Endothelial cell of umbilical vein (primary cell): ENCODE results near the gene SMAD6. TPM values are rescaled to one million over a fixed set of nuclear protein-coding genes. Genes with fewer than 3 reads are reported as not detected.

Source experiments
- BruUV-seq: library from RNA; stranded (reverse); fragments of 400-500 nt; replicated peaks from 2 replicates; lab custom pipeline; 2021; lab: Mats Ljungman, UMichigan
- CTCF ChIA-PET: fragments of 300-600, 350-600 bp; sonication (Branson Sonifier 250); formaldehyde crosslinking; loops from one replicate; lab custom pipeline; 2021; ENCODE audit warnings: antibody characterized with exemption, inconsistent platforms; lab: Charles Lee
- POLR2A ChIA-PET: fragments of 300-600, 350-600 bp; sonication (Branson Sonifier 250); formaldehyde crosslinking; loops from one replicate; lab custom pipeline; 2021; ENCODE audit warnings: antibody characterized with exemption, inconsistent platforms; lab: Charles Lee
- DNase-seq: peaks from one replicate; pipeline ENCODE4 v3.0.0-alpha.2; 2011; ENCODE audit warnings: low read depth, low spot score
- FAIRE-seq: peaks from 2 replicates; lab custom pipeline; 2011; peaks lifted over from hg19 to GRCh38; lab: Jason Lieb, UNC
- H2AFZ ChIP-seq: 2 replicates; pipeline ENCODE4 v1.6.0; 2012; ENCODE audit warnings: low read depth, low read length, control low read depth, inconsistent platforms
- H3K27ac ChIP-seq: 2 replicates; pipeline ENCODE4 v1.5.1; 2011; ENCODE audit warnings: low read depth, mild to moderate bottlenecking, control low read depth, low read length, moderate library complexity; ENCODE audit not compliant: insufficient read depth
- H3K27me3 ChIP-seq, 2 experiments: 2 replicates each; pipeline versions ENCODE4 v1.6.0 to v1.6.1; 2011; ENCODE audit warnings: low read length in 2 of 2, mixed read lengths in 1 of 2; ENCODE audit not compliant: control insufficient read depth in 2 of 2, insufficient read depth in 2 of 2
- H3K36me3 ChIP-seq, 2 experiments: 2 replicates in 1 of 2; 3 replicates in 1 of 2; pipeline ENCODE4 v1.5.1; 2011; ENCODE audit warnings: low read length in 2 of 2, mild to moderate bottlenecking in 1 of 2, moderate library complexity in 1 of 2; ENCODE audit not compliant: control insufficient read depth in 2 of 2, insufficient read depth in 2 of 2; ENCODE audit errors: extremely low read depth in 1 of 2
- H3K4me1 ChIP-seq: 3 replicates; pipeline ENCODE4 v1.5.1; 2011; ENCODE audit warnings: mild to moderate bottlenecking, low read length; ENCODE audit not compliant: control insufficient read depth, insufficient read depth; ENCODE audit errors: extremely low read depth
- H3K4me2 ChIP-seq: 2 replicates; pipeline ENCODE4 v1.6.1; 2011; ENCODE audit warnings: low read length, control low read depth, mixed read lengths; ENCODE audit not compliant: insufficient read depth
- H3K4me3 ChIP-seq, 3 experiments: fragments of 200-600 bp in 1 of 3; sonication (generic), shearing (Covaris generic) in 1 of 3; replicated peaks in 1 of 3; 2 replicates each; pipeline ENCODE4 v1.5.1; 2011 to 2016; ENCODE audit warnings: control low read depth in 3 of 3, low read length in 3 of 3, mild to moderate bottlenecking in 2 of 3, inconsistent platforms in 1 of 3, low read depth in 1 of 3, moderate library complexity in 1 of 3; ENCODE audit not compliant: insufficient read depth in 1 of 3
- H3K79me2 ChIP-seq: 2 replicates; pipeline ENCODE4 v1.6.0; 2012; ENCODE audit warnings: low read length, inconsistent platforms; ENCODE audit not compliant: control insufficient read depth, insufficient read depth
- H3K9ac ChIP-seq: replicated peaks from 2 replicates; pipeline ENCODE3; 2011; ENCODE audit warnings: low read length, control low read depth; ENCODE audit not compliant: insufficient read depth; ENCODE audit errors: extremely low read depth
- H3K9me1 ChIP-seq: replicated peaks from 3 replicates; pipeline ENCODE4 v1.6.0; 2011; ENCODE audit warnings: mild to moderate bottlenecking, low read length; ENCODE audit not compliant: control insufficient read depth, insufficient read depth; ENCODE audit errors: extremely low read depth
- H3K9me3 ChIP-seq: replicated peaks from 2 replicates; pipeline ENCODE4 v1.5.1; 2012; ENCODE audit warnings: low read length, inconsistent platforms; ENCODE audit not compliant: control insufficient read depth, insufficient read depth
- H4K20me1 ChIP-seq: replicated peaks from 2 replicates; pipeline ENCODE3; 2011; ENCODE audit warnings: mild to moderate bottlenecking, low read length; ENCODE audit not compliant: control insufficient read depth, insufficient read depth; ENCODE audit errors: extremely low read depth
- EZH2 ChIP-seq: IDR thresholded peaks from 2 replicates; pipeline ENCODE4 v1.6.1; 2012; ENCODE audit warnings: borderline replicate concordance, low read depth, mild to moderate bottlenecking, moderate library complexity, low read length, inconsistent platforms; ENCODE audit not compliant: severe bottlenecking
- FOS ChIP-seq: IDR thresholded peaks from 2 replicates; pipeline ENCODE4 v1.6.1; 2011; ENCODE audit warnings: mild to moderate bottlenecking, low read length, moderate library complexity, borderline replicate concordance; ENCODE audit not compliant: insufficient read depth
- GATA2 ChIP-seq: IDR thresholded peaks from 2 replicates; pipeline ENCODE4 v1.7.0; 2011; ENCODE audit warnings: low read depth, mild to moderate bottlenecking, moderate library complexity, mixed read lengths, low read length; ENCODE audit not compliant: insufficient read length, insufficient read depth
- JUN ChIP-seq: IDR thresholded peaks from 2 replicates; pipeline ENCODE4 v1.6.1; 2011; ENCODE audit warnings: borderline replicate concordance, low read depth; ENCODE audit not compliant: insufficient read length, insufficient read depth
- MYC ChIP-seq: IDR thresholded peaks from one replicate; pipeline ENCODE4 v1.6.1; 2011; ENCODE audit warnings: mild to moderate bottlenecking, low read depth, low read length
- POLR2A ChIP-seq: IDR thresholded peaks from 2 replicates; pipeline ENCODE4 v1.6.1; 2012; ENCODE audit warnings: low read depth, mild to moderate bottlenecking, control low read depth, low read length
- POLR2AphosphoS5 ChIP-seq: IDR thresholded peaks from 2 replicates; pipeline ENCODE4 v1.6.1; 2012; ENCODE audit warnings: low read depth, mild to moderate bottlenecking, control low read depth, low read length, moderate library complexity; ENCODE audit not compliant: insufficient read depth
- dilution Hi-C: fragments of 300-500 bp; cut with MboI; formaldehyde crosslinking; loops from one replicate; pipeline ENCODE4 v1.15.0; 2019; ENCODE audit warnings: low sequenced_read_pairs; ENCODE audit not compliant: extremely low pct_ligation_motif_present
- intact Hi-C: fragments of 100-400 bp; cut with micrococcal nuclease; formaldehyde crosslinking; loops from one replicate; pipeline ENCODE4 v1.10.0; 2022
- polyA plus RNA-seq, 4 experiments: library from polyadenylated mRNA; depleted of rRNA in 3 of 4; stranded (reverse) in 3 of 4; unstranded in 1 of 4; fragments of >200 nt; gene quantifications; 2 replicates each; pipeline versions ENCODE4 v1.2.1 to v1.2.3, GENCODE V29; 2011 to 2012; ENCODE audit warnings: missing spikeins in 1 of 4
- total RNA-seq: library from RNA; stranded (reverse); gene quantifications from 2 replicates; pipeline ENCODE4 v1.2.3, GENCODE V29; 2021
- TF ChIP-seq, protein P1 (sequence below), 2 donors: IDR thresholded peaks; 1 replicate in 1 of 2; 2 replicates in 1 of 2; pipeline ENCODE4 v1.5.1; 2011; ENCODE audit warnings: low read length in 2 of 2, mild to moderate bottlenecking in 2 of 2, moderate library complexity in 2 of 2, control low read depth in 1 of 2, inconsistent platforms in 1 of 2, low read depth in 1 of 2; ENCODE audit not compliant: insufficient read depth in 1 of 2; ENCODE audit errors: extremely low read depth in 1 of 2
- TF ChIP-seq, protein P2 (sequence below): IDR thresholded peaks from 2 replicates; pipeline ENCODE4 v1.6.1; 2011; ENCODE audit not compliant: insufficient read depth, insufficient read length

The SMAD6 gene
- total and polyA plus RNA-seq, 2 donors (not counting 3 experiments of a cell fraction or from before 2014, with no cell fraction given), result 7.3 to 12.5 TPM

DNA sequence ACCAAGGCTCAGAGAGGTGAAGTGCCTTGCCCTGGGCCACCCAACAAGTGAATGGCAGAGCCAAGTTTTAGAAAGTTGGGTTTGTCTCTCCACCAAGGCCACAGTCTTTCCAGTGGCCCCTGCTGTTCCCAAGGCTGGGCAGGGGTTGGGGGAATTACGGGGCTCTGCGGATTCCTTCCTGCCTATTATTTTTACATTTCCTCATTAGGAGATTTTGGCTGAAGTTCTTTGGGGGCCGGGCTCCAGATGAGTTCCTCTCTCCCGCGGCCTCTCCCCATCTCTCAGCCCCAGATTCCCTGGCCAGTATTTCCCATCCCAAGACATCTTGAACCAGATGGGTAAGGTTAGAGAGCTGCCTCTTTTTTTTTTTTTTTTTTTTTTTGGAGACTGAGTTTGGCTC, 44.0 kb upstream of the SMAD6 start:
- no peak for TF ChIP-seq EZH2
- no peak for TF ChIP-seq POLR2AphosphoS5
- Histone ChIP-seq H2AFZ (peak overlapping the region; percentile 64), H3K27ac (no peak overlapping the region), H3K9me3 (no peaks in the 10 kb centered on the region), H3K27me3 (no peaks in the 10 kb centered on the region), H3K4me1 (peaks cover 38% of the 10 kb centered on the region), H3K4me3 (no peak overlapping the region), H4K20me1 (no peaks in the 10 kb centered on the region), H3K9ac (no peak overlapping the region), H3K4me2 (no peak overlapping the region), H3K9me1 (no peaks in the 10 kb centered on the region), H3K79me2 (no peaks in the 10 kb centered on the region), H3K36me3 (no peaks in the 10 kb centered on the region)
- dilution Hi-C loops, result no loop called here
- BruUV-seq, result no TSS peak
- ChIA-PET CTCF (interaction anchor here (0.6 to 1.9 kb wide), 4 partner anchors 11 to 39 kb away, joined by 3 to 4 read pairs (median 3); no protein-coding TSS in a partner anchor), POLR2A (no interaction called here)
- DNase-seq (no peak), FAIRE-seq (no peak)
- intact Hi-C loops, result no loop called here

DNA sequence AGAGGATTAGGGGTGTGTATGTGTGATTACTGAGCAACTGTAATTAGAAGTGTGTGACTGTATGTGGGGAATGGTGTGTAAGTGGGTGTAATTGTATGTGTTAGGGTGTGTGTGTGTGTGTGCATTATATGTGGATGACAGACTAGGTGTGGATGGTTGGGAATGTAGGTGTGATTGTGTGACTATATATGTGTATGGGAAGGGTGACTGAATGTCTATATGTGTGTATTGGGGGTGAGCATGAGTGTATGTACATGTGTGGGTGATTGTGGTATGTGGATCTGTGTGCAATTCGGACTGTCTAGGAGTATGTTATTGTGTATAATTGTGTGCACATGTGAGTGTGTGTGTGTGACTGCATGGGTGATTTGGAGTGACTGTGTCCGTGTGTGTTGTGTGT, 43.2 kb upstream of the SMAD6 start:
- no peak overlapping the region for H3K27ac ChIP-seq
- DNase-seq (no peak), FAIRE-seq (peak; percentile 26)
- H3K79me2 ChIP-seq, result no peaks in the 10 kb centered on the region
- no peak overlapping the region for H3K4me2 ChIP-seq
- H3K9me1 ChIP-seq, result no peaks in the 10 kb centered on the region
- ChIA-PET CTCF (interaction anchor here (0.6 to 1.0 kb wide), 3 partner anchors 11 to 40 kb away, joined by 3 read pairs; no protein-coding TSS in a partner anchor), POLR2A (no interaction called here)
- no peaks in the 10 kb centered on the region for H3K36me3 ChIP-seq
- peaks cover 38% of the 10 kb centered on the region for H3K4me1 ChIP-seq
- no peaks in the 10 kb centered on the region for H3K9me3 ChIP-seq
- no peak overlapping the region for H3K4me3 ChIP-seq
- dilution Hi-C loops (no loop called here), intact Hi-C loops (no loop called here)
- no peak overlapping the region for H3K9ac ChIP-seq
- no peaks in the 10 kb centered on the region for H3K27me3 ChIP-seq
- no peak overlapping the region for H2AFZ ChIP-seq
- no peaks in the 10 kb centered on the region for H4K20me1 ChIP-seq
- no peak for TF ChIP-seq FOS
- no peak for TF ChIP-seq EZH2
- TF ChIP-seq, protein P1, sequence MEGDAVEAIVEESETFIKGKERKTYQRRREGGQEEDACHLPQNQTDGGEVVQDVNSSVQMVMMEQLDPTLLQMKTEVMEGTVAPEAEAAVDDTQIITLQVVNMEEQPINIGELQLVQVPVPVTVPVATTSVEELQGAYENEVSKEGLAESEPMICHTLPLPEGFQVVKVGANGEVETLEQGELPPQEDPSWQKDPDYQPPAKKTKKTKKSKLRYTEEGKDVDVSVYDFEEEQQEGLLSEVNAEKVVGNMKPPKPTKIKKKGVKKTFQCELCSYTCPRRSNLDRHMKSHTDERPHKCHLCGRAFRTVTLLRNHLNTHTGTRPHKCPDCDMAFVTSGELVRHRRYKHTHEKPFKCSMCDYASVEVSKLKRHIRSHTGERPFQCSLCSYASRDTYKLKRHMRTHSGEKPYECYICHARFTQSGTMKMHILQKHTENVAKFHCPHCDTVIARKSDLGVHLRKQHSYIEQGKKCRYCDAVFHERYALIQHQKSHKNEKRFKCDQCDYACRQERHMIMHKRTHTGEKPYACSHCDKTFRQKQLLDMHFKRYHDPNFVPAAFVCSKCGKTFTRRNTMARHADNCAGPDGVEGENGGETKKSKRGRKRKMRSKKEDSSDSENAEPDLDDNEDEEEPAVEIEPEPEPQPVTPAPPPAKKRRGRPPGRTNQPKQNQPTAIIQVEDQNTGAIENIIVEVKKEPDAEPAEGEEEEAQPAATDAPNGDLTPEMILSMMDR (IDR thresholded peaks at IDR 0.05; ENCODE audit: extremely low read depth in 1 of 2, insufficient read depth in 1 of 2, low read depth in 1 of 2, low read length in 2 of 2), result no peak
- TF ChIP-seq MYC, result no peak
- no peak for TF ChIP-seq POLR2AphosphoS5
- no peak for TF ChIP-seq POLR2A
- TF ChIP-seq GATA2, result no peak
- no peak for TF ChIP-seq JUN
- TF ChIP-seq, protein P2, sequence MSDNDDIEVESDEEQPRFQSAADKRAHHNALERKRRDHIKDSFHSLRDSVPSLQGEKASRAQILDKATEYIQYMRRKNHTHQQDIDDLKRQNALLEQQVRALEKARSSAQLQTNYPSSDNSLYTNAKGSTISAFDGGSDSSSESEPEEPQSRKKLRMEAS, result no peak
- BruUV-seq, result no TSS peak
